ENCODE data around the gene TSPAN7.

DNA sequence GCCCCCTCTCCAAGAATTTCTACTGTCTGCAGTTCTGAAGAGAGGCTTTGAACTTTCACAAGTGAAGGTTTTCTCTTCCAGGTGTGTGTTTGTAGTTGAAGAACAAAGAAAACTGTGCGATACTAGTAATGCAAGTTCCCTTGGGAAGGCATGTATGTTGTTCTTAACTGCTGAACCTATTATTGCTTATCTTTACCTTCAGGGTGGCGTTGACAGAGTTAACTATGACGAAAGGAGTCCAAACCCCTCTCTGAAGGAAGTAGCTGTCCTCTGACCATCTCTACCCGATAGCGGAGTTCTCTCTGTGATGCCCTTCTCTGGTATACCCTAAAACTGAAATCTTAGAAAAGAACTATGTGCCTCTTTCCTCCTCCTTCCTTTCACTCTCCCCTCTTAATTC is 79.9 kb downstream of the TSPAN7 start:
- TF ChIP-seq TAF1 (IDR thresholded peaks at IDR 0.05; ENCODE audit: borderline replicate concordance, low read depth, low read length) (no peak), POLR2A (IDR thresholded peaks at IDR 0.05; ENCODE audit: low read depth, low read length) (no peak), POLR2AphosphoS5 (IDR thresholded peaks at IDR 0.05; ENCODE audit: low read depth, low read length) (no peak)

Data from GM12892 (cell line).